Measurements from ENCODE around the gene C15orf61.

Gene C15orf61

GRCh38 chr15:67575039-67575502 lies 54.1 kb downstream of the C15orf61 start:
- H3K4me3 ChIP-seq (ENCODE audit: low read depth, low read length): no peak overlapping the region
- no peak for DNase-seq (ENCODE audit: low read depth)
- no peak for TF ChIP-seq CTCF (IDR thresholded peaks at IDR 0.05; ENCODE audit: control insufficient read depth, extremely low read depth, insufficient read depth)

- DNase-seq (ENCODE audit: low read depth): no peak
- no peak overlapping the region for H3K4me3 ChIP-seq (ENCODE audit: low read depth, low read length)
- no peak for TF ChIP-seq CTCF (IDR thresholded peaks at IDR 0.05; ENCODE audit: control insufficient read depth, extremely low read depth, insufficient read depth)
These were observed 57.2 kb downstream of the C15orf61 start for GRCh38 chr15:67578020-67578600.

GRCh38 chr15:67579164-67579563 lies 58.2 kb downstream of the C15orf61 start:
- H3K4me3 ChIP-seq (ENCODE audit: low read depth, low read length): no peak overlapping the region
- DNase-seq (ENCODE audit: low read depth): no peak
- TF ChIP-seq CTCF (IDR thresholded peaks at IDR 0.05; ENCODE audit: control insufficient read depth, extremely low read depth, insufficient read depth): no peak

Measured in LNCaP clone FGC (cell line).